SKM-1 (cell line): ENCODE data around the gene SLC6A12.
"Not testable (repeated sequence)": the region's sequence is repeated elsewhere in the genome, so short reads cannot be mapped to it uniquely, and the experiment has no call there.

Experiments used
- DNase-seq: peaks from one replicate; lab custom pipeline; 2025; ENCODE audit not compliant: unreplicated experiment; lab: John Stamatoyannopoulos, UW

Gene SLC6A12

DNA sequence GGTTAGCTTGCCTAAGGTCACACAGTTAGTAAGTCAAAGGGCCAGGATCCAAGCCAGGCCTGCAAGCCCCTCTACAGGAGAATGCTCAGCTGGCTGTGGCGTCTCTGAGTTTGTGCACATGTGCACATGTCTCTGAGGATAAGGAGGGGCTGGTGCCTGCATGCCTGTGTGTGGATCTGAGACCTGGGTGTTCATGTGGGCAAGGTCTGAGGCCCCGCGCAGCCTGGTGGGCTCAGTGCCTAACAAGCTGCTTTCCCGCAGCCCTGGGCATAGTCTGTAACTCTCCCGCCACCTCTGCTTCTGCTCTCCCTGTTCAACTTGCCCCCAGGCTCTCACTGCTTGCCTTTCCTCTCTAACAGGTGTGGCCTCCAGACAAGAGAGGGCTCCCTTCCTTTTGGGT, 4.3 kb upstream of the SLC6A12 start:
- DNase-seq: no peak

DNA sequence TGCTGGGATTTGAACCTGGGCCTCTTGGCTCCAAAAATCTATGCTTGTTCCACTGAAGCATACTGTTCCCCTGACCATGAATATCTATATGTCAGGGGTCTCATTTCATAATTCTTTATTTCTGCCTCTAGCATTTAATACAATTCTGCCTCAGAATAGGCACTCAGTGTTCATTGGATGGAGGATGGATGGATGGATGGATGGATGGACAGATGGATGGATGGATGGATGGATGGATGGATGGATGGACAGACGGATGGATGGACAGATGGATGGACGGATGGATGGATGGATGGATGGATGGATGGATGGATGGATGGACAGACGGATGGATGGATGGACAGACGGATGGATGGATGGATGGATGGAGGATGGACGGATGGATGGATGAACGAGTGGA, 3.1 kb upstream of the SLC6A12 start:
- not testable (repeated sequence) for DNase-seq

DNA sequence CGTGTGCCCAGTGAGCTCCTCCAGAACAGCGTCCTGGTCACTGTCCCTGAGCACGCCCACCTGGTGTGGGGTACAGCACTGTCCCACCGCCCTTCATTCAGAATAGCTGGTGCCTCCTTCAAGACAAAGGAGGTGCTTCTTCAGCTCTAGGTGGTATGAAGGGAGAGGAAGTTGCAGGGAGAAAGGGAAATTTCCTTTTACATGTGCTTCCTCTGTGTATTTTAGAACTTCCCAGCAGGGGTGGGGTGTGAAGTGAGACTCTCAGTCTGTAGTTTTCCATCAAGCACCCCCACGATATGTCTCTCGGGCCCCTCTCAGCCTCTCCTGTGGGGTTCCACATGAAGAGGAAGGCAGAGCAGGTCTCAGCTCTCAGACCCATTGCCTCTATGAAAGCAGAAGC, 1.2 kb upstream of the SLC6A12 start:
- DNase-seq: no peak

DNA sequence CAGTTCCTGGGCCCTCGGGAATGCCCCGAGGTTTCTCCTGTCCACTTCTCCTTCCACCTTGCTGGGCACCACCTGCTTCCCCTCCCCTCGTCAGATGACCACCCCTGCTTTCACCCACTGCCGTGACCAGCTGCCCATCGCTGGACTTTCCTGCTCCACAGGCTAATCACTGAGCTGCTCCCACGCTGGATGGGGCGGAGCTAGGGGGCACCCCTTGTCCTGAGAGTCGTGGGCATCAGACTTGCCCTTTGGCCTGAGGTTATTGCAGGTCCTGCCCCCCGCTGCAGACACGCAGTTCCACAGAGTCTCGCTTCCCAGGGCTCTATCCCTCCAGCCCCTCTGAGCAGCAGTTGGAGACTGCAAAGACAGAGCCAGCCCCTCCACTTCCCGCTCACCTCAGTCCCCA, 427 bp downstream of the SLC6A12 start:
- DNase-seq: no peak

DNA sequence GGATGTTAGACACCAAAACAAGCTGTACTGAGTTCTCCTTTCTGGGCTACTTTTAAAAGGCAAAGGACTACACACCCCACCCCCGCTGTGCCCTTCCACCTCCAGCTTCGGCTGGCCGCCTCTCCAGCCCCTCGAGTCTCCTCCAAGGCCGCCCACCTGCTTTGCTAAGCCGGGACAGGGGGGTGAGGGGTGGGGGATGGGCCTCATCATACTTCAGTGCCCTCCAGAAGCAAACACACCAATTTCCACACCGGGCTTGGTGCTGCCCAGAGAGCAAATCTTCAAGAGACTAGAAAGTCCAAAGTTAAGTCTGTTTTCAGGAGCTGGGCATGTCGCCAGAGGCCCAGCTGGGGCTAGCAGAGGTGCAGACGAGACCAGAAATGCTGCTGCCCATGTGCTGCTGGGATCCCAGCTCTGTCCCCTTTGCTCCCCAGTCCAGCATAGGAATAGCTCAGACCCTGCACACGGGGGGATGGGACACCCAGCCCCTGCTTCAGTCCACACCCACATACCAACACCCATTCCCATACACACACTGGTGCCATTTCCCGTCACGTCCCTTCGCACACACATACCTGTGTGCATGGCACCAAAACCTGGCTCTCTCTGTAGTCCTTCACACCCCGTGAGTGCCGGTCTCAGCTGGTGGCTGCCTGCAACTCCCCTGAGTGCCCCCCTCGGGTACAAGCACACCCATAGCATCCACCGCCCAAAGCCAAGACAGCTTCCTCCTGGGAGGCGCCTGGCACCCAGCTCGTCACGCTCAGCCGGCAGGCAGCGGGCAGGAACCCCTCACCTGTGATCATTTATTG, 1.0 kb downstream of the SLC6A12 start:
- DNase-seq: no peak

DNA sequence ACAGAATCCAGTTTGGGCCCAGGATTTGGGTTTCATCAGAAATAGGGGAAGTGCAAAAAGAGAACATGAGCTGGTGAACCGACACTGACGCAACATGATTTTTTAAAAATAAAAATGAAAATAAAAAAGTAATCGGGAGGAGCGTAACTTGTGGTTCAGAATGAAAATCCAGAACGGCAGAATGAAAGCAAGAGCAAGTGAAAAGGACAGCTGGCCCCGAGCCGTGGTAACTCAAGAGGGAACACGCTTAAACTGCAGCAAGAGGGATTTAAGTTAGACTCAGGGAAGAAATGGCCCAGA, 1.6 kb downstream of the SLC6A12 start:
- DNase-seq: peak; percentile 11

DNA sequence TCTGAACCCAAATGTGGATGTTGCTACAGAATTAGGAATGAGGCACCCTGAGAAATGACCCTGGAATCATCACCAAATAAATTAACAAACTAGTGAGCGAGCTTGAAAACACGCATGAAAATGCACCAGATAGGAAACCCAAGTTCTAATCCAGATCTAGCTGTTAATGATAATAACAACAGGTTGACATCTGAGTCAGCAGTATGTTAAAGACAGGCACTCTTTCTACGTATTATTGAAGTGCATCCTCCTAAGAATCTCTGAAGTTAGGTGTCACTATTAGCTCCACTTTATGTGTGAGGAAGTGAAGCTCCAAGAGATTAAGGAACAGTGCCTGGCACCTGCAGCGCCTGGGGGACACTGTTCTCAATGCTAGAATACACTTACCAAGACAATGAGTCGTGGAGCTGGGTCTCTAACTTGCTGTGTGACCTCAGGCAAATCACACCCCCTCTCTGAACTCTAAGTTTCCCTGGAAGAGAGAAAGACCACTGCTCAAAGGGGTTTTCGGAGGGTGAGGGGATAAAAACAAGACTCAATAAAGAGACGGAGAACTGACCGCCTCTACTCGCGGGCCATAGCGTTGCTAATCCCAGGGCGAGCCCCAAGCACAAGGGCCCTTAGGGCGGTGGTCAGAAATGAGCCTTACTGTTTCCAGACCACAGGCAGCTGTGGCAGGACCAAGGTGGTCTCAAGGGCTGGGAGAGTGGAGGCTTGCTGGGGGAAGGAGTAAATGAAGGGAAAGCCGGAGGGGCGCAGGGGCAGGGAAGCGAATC, 2.1 kb downstream of the SLC6A12 start:
- no peak for DNase-seq

DNA sequence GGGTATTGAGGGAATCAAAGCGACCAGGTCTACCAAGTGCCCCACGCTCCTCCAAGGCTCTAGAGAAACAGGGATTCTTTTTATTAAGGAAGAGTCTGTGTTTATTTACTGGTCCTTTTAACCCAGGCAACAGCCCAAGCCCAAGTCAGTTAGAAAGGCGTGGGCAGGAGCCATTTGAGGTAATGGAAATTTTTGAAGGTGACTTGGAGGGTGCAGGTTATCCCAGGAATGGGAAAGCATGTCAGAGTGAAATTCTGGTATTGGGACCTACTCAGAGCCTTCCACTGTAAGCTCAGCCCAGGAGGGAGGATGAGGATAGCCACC, 2.9 kb downstream of the SLC6A12 start:
- DNase-seq: no peak

DNA sequence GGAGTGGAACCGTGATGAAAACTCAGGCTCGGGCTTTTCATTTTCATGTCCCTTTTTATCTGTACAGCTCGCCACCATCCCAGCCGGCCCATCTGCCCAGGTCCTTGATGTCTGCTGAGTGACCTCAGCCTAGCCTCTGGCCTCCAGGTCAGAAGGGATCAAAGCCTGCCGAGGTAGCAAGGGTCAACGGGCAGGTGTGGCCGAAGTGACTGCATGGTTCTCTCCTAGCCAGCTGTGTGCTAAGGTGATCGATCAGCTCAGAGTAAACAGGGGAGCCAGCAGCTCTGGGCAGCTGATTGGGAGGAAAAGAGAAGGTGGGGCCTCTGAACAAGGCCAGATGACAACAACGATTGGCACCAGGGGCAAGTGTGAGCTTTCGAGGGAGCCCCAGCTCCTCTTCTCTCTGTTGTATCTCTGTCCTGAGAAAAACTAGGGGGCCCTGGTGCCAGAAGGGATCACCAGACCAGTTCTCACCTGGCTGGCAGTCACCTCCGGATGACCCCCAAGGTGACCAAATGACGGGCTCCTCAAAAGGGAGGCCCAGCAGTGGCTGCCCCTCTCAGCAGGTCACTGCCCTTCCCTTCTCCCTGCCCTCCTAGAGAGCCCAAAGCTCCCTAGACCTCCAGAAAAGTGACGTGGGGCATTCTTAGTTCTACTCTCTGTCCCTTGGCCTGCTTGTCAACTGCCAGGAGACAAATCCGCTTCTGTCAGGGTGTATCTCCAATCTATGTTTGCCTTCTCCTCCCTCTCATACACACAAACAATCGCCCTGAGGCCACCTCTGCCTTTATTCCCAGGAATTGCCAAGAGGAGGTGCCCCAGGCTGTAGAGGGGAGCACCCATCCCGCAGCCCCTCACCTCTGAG, 3.4 kb downstream of the SLC6A12 start:
- no peak for DNase-seq

DNA sequence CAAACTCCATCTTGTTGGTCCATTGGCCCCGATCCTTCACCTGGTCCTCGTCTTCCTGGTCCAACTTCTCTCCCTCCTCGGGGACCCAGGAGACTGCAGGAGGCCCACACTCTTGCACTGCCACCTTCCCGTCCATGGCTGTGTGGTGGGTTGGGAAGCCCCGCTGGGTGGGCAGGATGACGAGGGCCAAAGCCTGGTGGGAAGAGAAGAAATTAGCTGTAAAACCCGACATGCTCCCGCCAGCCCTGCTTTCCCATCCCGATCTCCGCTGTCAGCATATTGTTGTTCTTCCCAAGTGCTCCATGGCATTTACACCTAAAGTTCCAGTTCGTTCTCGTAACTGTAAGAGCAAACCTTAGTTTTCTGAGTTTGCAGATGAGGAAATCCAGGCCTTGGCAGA, 4.1 kb downstream of the SLC6A12 start:
- no peak for DNase-seq

DNA sequence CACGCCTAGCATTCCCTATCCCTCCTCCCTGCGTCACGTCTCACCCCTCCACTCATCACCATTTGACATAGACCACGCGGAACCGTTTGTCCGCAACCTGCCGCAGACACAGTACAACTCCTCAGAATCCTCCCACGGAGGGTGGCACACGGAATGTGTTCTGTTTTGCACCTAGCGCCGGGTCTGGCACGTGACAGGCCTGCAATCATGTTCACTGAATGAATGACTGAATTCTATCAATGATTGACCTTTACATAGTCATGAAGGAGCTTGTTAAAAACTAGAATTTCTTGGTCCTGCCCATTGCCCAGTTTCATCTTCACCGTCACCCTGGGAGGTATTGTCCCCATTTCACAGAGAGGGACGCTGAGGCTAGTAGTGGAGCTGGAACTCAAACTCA, 4.7 kb downstream of the SLC6A12 start:
- no peak for DNase-seq

DNA sequence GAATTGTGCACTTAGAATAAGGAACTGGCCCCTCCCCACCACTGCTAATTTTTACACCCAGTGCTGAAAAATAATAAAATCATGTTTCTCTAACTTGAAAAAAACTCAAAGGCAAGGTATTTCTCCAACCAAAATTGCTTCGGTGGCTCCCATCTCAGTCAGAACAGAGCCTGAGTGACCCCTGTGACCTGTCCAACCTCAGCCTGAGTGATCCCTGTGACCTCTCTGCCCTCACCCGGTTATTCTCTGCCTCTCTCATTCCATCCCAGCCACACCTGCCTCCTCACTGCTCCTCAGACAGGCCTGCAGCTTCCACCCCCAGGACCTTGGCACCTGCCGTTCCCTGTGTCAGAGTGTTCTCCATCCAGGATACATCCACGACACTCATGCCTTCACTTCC, 5.1 kb downstream of the SLC6A12 start:
- no peak for DNase-seq

DNA sequence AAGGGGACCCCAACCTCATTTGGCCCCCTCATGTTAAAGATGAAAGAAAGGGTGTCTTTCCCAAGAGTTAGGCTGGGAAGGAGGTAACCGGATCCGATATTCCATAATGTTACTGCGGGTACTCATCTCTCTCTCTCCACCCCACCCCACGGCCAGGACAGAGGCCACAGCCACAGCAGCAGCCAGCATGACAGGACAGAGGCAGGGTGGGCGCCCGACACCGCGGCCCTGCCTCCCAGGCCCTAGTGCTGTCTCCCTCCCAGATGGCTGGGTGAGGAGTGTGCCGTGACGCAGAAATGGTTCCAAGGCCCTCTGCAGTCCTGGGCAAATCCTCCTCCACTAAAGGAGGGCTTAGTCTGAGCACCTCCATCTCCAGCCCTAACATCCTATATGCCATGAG, 6.2 kb downstream of the SLC6A12 start:
- DNase-seq: no peak

DNA sequence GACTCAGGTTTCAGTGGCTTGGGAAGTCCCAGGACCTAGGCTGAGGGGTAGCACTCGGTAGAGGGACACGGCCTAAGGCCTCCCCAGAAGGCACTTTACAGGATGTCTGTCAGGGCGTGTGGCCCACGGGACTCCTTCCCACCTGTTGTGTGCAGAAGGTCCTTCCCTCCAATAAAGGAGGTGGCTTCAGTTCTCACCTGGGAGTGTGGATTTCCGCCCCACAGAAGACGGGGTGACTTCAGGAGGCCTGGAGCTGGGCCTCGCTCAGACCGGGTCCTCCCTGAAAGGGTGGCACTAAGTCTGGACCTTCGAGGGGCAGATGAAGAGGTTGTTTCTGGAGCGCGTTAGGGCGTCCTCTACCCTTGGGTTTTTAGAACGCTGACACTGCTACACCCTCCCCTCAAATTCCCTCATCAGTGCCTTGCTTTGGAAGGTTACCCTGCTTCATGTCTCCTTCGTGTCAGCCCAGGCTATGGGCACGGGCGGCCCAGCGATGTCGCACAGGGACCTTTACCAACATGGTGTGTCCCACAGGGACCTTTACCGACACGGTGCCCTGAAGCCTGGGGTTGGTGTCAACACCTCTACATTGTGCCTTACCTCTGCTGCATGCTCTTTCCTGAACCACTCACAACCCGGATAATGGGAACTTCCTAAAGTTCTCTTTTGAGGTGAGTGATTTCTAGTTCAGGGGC, 7.1 kb downstream of the SLC6A12 start:
- DNase-seq: no peak

DNA sequence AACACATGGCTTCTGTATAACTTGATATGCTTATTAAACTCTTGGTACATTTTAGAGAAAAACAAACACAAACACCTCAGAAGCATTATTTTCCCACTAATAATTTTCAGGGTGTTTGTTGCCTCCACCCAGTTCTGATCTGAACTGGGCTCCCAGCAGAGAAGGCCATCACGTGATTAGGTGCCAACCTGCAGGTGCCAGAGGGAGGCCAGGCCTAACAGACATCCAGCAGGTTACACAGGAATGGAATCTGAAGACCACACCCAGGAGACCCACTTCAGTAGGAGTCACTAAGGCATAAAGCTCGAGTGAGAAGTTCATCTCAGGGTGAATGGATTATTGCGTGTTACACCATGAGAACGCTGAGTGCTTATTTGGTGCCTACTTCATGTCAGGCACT, 8.9 kb downstream of the SLC6A12 start:
- no peak for DNase-seq

DNA sequence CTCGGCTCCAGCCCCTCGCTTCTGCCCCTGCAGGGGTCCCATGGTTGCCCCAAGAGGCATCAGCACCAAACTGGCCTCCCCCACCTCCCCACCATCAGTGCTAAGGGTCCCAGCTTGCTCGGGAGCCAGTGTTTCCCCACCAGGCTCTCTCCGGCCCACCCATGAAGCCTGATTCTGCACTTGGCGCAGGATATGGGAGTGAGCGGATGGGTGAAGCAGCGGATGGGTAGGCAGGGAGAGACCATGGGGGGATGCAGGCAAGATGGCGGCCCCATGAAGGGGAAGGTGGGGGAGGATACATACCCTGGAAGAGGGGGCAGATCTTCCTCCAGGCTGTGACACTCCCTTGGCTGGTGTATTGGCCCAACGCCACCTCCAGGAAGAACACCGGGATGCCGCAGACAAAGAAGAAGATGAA, 9.7 kb downstream of the SLC6A12 start:
- no peak for DNase-seq

DNA sequence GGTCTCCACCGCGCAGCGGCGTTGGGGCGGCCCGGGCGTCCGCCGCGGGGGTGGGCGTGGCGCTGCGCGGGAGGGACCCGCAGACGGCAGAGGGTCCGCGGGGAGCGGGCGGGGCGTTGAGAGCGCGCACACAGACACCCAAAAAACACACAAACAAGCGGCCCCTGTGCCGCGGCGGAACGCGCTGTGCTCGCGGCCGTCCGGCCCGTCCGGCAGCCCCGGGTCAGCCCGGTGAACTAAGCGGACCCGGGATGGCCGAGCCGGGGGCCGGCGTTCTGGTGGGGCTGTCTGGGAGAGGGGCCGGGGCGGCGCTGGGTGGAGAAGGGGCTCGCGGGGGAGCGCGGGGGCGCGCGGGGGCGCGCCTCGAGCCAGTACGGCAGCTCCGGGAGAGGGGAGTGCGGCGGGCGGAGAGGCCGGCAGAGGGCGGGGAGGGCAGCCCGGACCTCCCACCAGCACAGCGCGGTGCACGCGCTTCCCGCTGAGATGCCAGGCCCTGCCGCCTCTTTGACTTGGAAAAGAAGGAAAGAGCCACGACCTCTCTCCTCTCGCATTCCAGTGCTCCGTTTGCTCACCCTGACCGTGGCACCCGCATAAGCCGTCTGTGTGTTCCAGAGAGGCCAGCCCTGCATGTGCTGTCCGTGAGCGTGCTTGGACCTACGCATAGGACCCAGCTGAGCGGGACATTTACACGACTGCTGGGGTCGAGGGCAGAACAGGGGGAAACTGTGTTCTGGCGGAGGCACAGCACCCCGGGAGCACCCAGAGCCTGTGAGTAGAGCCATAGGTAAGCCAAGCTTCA, 10.3 kb downstream of the SLC6A12 start:
- no peak for DNase-seq

DNA sequence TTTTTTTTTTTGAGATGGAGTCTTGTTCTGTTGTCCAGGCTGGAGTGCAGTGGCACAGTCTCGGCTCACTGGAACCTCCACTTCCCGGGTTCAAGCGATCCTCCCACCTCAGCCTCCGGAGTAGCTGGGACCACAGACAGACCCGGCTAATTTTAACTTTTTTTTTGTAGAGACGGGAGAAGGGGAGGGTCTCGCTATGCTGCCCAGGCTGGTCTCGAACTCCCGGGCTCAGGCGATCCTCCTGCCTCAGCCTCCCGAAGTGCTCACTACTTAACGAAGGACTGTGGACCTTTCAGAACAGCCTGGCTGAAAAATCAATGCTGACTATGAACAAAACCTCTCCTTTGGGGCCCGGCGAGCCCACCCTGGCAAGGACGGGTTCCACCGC, 10.9 kb downstream of the SLC6A12 start:
- no peak for DNase-seq

DNA sequence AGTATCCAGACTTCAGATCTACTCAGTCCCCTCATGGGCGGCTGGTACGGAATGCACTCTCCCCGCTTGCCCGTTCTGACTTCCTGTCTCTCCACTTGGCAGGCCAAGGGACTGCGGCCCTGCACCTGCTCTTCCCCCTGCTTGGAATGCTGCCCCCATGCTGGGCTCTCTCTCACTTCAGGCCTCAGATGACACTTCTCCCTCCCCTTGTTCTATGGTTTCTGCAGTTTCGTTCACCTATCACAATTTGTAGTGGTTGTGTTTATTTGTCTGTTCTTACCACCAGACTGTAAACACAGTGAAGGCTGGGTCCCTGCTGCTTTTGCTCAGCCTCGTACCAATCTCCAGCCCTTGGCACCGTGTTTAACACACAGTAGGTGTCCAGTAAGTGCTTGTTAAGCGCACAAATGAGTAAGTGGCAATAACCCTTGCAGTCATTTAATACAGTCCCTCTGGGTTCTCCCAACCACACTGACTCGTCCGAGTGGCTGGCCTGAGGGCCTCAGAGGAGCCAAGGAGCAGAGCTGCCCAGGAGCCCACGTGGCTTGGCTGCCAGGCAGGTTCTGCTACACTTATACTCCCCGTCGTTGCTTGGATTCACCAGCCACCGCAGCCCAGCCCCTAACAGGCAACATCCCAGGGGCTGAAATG, 11.8 kb downstream of the SLC6A12 start:
- DNase-seq: no peak

DNA sequence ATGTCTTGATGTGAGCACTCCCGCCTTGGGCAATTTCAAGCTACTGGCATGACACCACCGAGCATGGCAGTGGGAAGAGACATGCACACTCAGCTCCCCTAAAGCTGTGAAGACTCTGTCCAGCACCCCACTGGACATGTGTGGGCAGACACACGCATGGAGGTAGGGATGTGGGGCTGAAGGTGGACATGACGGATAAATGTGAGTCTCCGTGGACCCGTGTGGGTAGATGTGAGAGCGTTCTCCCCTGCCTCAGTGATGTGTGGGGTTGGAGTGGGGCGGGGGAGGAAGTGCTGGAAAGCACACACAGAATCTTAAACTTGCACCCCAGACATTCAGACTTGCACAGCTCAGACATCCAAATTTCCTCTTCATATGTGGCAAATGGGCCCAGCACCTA, 12.6 kb downstream of the SLC6A12 start:
- DNase-seq: no peak
